GM12878 (cell line): ENCODE measurements around the gene NDUFC2. TPM values are rescaled to one million over a fixed set of nuclear protein-coding genes. Genes with fewer than 3 reads are reported as not detected.

Source experiments
- ATAC-seq: fragments of 200-7000 bp; cut with Tn5 transposase; 3 replicates; pipeline ENCODE4 v1.9.1; 2020; ENCODE audit warnings: mild to moderate bottlenecking, moderate library complexity
- BruUV-seq: library from RNA; stranded (reverse); fragments of 400-500 nt; replicated peaks from 2 replicates; lab custom pipeline; 2021; lab: Mats Ljungman, UMichigan
- CTCF ChIA-PET: fragments of 300-600 bp; sonication (Branson Sonifier 250); formaldehyde crosslinking; extraction: SDS; loops from one replicate; lab custom pipeline; 2021; ENCODE audit warnings: inconsistent platforms; lab: Yijun Ruan, JAX
- POLR2A ChIA-PET: fragments of 350-600 bp; formaldehyde crosslinking; extraction: SDS; loops from one replicate; lab custom pipeline; 2021; ENCODE audit warnings: inconsistent platforms; lab: Charles Lee
- RAD21 ChIA-PET: fragments of 300-600 bp; sonication (Branson Sonifier 250); formaldehyde crosslinking; loops from one replicate; lab custom pipeline; 2023; ENCODE audit warnings: antibody characterized with exemption; ENCODE audit not compliant: unreplicated experiment; lab: Charles Lee
- SMC1A ChIA-PET: fragments of 300-600 bp; sonication (Branson Sonifier 250); formaldehyde crosslinking; loops from one replicate; lab custom pipeline; 2023; ENCODE audit not compliant: unreplicated experiment, uncharacterized antibody; lab: Charles Lee
- DNase-seq: peaks from one replicate; pipeline ENCODE4 v3.0.0-alpha.2; 2011; ENCODE audit warnings: low read depth, low spot score
- FAIRE-seq: peaks from 3 replicates; lab custom pipeline; 2011; peaks lifted over from hg19 to GRCh38; lab: Jason Lieb, UNC
- H2AFZ ChIP-seq: 2 replicates; pipeline ENCODE4 v1.6.0; 2011; ENCODE audit warnings: low read depth, low read length, control low read depth; ENCODE audit not compliant: control insufficient read depth
- H3K27ac ChIP-seq: 2 replicates; pipeline ENCODE4 v1.5.1; 2011; ENCODE audit warnings: control low read depth; ENCODE audit not compliant: control insufficient read depth, insufficient read depth
- H3K27me3 ChIP-seq, 2 experiments: replicated peaks in 1 of 2; 2 replicates each; pipeline versions ENCODE4 v1.6.0 to v1.6.1; 2011; ENCODE audit warnings: low read length in 1 of 2; ENCODE audit not compliant: control insufficient read depth in 2 of 2, insufficient read depth in 2 of 2
- H3K36me3 ChIP-seq, 2 experiments: 2 replicates each; pipeline ENCODE4 v1.5.1; 2011; ENCODE audit warnings: low read length in 1 of 2; ENCODE audit not compliant: control insufficient read depth in 2 of 2, insufficient read depth in 2 of 2
- H3K4me1 ChIP-seq: 2 replicates; pipeline ENCODE4 v1.6.1; 2011; ENCODE audit warnings: mild to moderate bottlenecking, low read length, moderate library complexity, mixed read lengths; ENCODE audit not compliant: control insufficient read depth, insufficient read depth
- H3K4me2 ChIP-seq: 2 replicates; pipeline ENCODE4 v1.6.0; 2011; ENCODE audit warnings: control low read depth; ENCODE audit not compliant: control insufficient read depth, insufficient read depth
- H3K4me3 ChIP-seq: fragments of 200-600 bp; sonication (generic); 2 replicates; pipeline ENCODE4 v1.5.1; 2016
- H3K79me2 ChIP-seq: 2 replicates; pipeline ENCODE4 v1.6.0; 2011; ENCODE audit warnings: low read length; ENCODE audit not compliant: control insufficient read depth, insufficient read depth
- H3K9ac ChIP-seq: 2 replicates; pipeline ENCODE4 v1.8.0; 2011; ENCODE audit warnings: low read length, control low read depth, mixed read lengths; ENCODE audit not compliant: control insufficient read depth, insufficient read depth
- H3K9me3 ChIP-seq: replicated peaks from 3 replicates; pipeline ENCODE4 v1.5.1; 2011; ENCODE audit warnings: mild to moderate bottlenecking, low read length; ENCODE audit not compliant: control insufficient read depth, insufficient read depth
- H4K20me1 ChIP-seq: 2 replicates; pipeline ENCODE4 v1.6.0; 2011; ENCODE audit not compliant: control insufficient read depth, insufficient read depth
- ATF3 ChIP-seq: IDR thresholded peaks from 2 replicates; pipeline ENCODE4 v1.6.1; 2011; ENCODE audit warnings: low read depth, mild to moderate bottlenecking, low read length, moderate library complexity, borderline replicate concordance; ENCODE audit errors: extremely low read depth
- BCL3 ChIP-seq: IDR thresholded peaks from 2 replicates; pipeline ENCODE4 v1.6.1; 2011; ENCODE audit warnings: borderline replicate concordance, low read depth, mild to moderate bottlenecking, moderate library complexity, low read length; ENCODE audit not compliant: insufficient read depth, poor library complexity, severe bottlenecking
- CBX5 ChIP-seq: sonication (generic); IDR thresholded peaks from 2 replicates; pipeline ENCODE4 v1.6.1; 2016; ENCODE audit warnings: low read depth, moderate library complexity, mild to moderate bottlenecking, inconsistent platforms
- CTCF ChIP-seq, 3 experiments: IDR thresholded peaks in 2 of 3; conservative IDR thresholded peaks in 1 of 3; 2 replicates each; pipeline ENCODE4 v1.5.1; 2011; ENCODE audit warnings: low read depth in 3 of 3, low read length in 3 of 3, mild to moderate bottlenecking in 3 of 3, control low read depth in 2 of 3, moderate library complexity in 2 of 3, inconsistent platforms in 1 of 3, mixed read lengths in 1 of 3; ENCODE audit not compliant: control insufficient read depth in 2 of 3, insufficient read depth in 1 of 3; ENCODE audit errors: extremely low read depth in 1 of 3
- DPF2 ChIP-seq: fragments of 450-650 bp; IDR thresholded peaks from 2 replicates; pipeline ENCODE4 v1.6.1; 2017; ENCODE audit warnings: mild to moderate bottlenecking
- NFIC ChIP-seq: IDR thresholded peaks from 2 replicates; pipeline ENCODE4 v1.6.1; 2012; ENCODE audit warnings: low read depth, mild to moderate bottlenecking, inconsistent platforms, low read length, moderate library complexity
- YY1 ChIP-seq: IDR thresholded peaks from 2 replicates; pipeline ENCODE4 v1.6.1; 2011; ENCODE audit warnings: low read depth, mild to moderate bottlenecking, low read length
- ZZZ3 ChIP-seq: IDR thresholded peaks from 2 replicates; pipeline ENCODE4 v1.6.1; 2011; ENCODE audit warnings: low read depth; ENCODE audit not compliant: control insufficient read depth, insufficient read length
- WGBS: methylation state at CpG from one replicate; pipeline ENCODE4 v1.1.6; 2016; ENCODE audit warnings: low lambda C conversion rate; ENCODE audit not compliant: insufficient replicate concordance, insufficient coverage; ENCODE audit errors: missing lambda C conversion rate; 5-methylcytosine and 5-hydroxymethylcytosine counted together
- in situ Hi-C: fragments of 300-500 bp; cut with MboI; formaldehyde crosslinking; loops from 9 replicates; pipeline ENCODE4 v1.14.3; 2018; ENCODE audit warnings: mixed read lengths
- intact Hi-C: fragments of 100-400 bp; cut with micrococcal nuclease; formaldehyde crosslinking; loops from one replicate; pipeline ENCODE4 v1.14.2; 2022; ENCODE audit not compliant: unreplicated experiment
- polyA plus RNA-seq, 11 experiments: library from polyadenylated mRNA; depleted of rRNA in 4 of 11; unstranded in 6 of 11; stranded (reverse) in 5 of 11; fragments of >200 nt; fragmentation: Nextera tagmentation in 4 of 11; fragmentation: Illumina TruSeq in 1 of 11; extraction: Ambion mirVana in 4 of 11; extraction: Trizol in 1 of 11; gene quantifications; 1 replicate in 1 of 11; 2 replicates in 10 of 11; pipeline versions ENCODE4 v1.2.1 to v1.2.3, GENCODE V29; 2011 to 2016; ENCODE audit warnings: inconsistent platforms in 2 of 11, missing spikeins in 2 of 11, low read depth in 1 of 11
- total RNA-seq, 4 experiments: library from RNA; depleted of rRNA in 3 of 4; stranded (reverse); fragments of >200 nt in 3 of 4; fragmentation: Illumina TruSeq in 1 of 4; extraction: Trizol in 1 of 4; gene quantifications; 2 replicates each; pipeline versions ENCODE4 v1.2.1 to v1.2.3, GENCODE V29; 2013 to 2021

The NDUFC2 gene
- total and polyA plus RNA-seq, 10 of the 15 experiments (the other 5 are each of a cell fraction or from before 2014, with no cell fraction given) = 103 to 529 (median 192) TPM

- Histone ChIP-seq H3K27me3 (no peaks in the 10 kb centered on the region), H3K9ac (no peak overlapping the region)
- WGBS = 73% methylated on average over 2 of the region's 2 CpGs
- in situ Hi-C loops = no loop called here
- FAIRE-seq = no peak
- TF ChIP-seq YY1 (no peak), BCL3 (no peak), CBX5 (no peak), DPF2 (no peak), CTCF (IDR thresholded peaks at IDR 0.05 in 2 of 3, conservative IDR thresholded peaks at IDR 0.05 in 1 of 3; ENCODE audit: control insufficient read depth in 2 of 3, extremely low read depth in 1 of 3, insufficient read depth in 1 of 3, low read depth in 3 of 3, low read length in 3 of 3) (no peak), NFIC (no peak), ZZZ3 (no peak), ATF3 (no peak)
- TF ChIP-seq, all 136 proteins: peak for 0
- Histone ChIP-seq H3K79me2 (no peaks in the 10 kb centered on the region), H3K36me3 (no peaks in the 10 kb centered on the region), H4K20me1 (no peaks in the 10 kb centered on the region), H3K4me1 (peaks cover 6% of the 10 kb centered on the region), H3K4me3 (no peak overlapping the region), H3K4me2 (no peak overlapping the region), H2AFZ (no peak overlapping the region), H3K9me3 (no peaks in the 10 kb centered on the region), H3K27ac (no peak overlapping the region)
- SMC1A ChIA-PET = interaction anchor here (1.1 kb wide), 1 partner anchor 12 kb away, joined by 3 read pairs; no protein-coding TSS in a partner anchor
- POLR2A ChIA-PET = no interaction called here
- RAD21 ChIA-PET = no interaction called here
- no peak for DNase-seq
- CTCF ChIA-PET = no interaction called here
- intact Hi-C loops = no loop called here
- ATAC-seq = no peak
- no TSS peak for BruUV-seq
Observed at GRCh38 chr11:78027759-78028158, 51.9 kb downstream of the NDUFC2 start.
